Erythroblast (primary cell): ENCODE data around the gene AOC1.

Experiments
- GATA1 ChIP-seq: IDR thresholded peaks from 2 replicates; pipeline ENCODE4 v1.6.1; 2011; ENCODE audit warnings: low read depth, mild to moderate bottlenecking, control low read depth, low read length, moderate library complexity
- POLR2A ChIP-seq: IDR thresholded peaks from 2 replicates; pipeline ENCODE4 v1.6.1; 2011; ENCODE audit warnings: mild to moderate bottlenecking, low read length

GRCh38 chr7:150909200-150909995 is 57.1 kb downstream of the AOC1 start:
- TF ChIP-seq POLR2A (no peak), GATA1 (no peak)
